Trophoblast cell (in vitro differentiated cells and primary cell): ENCODE results near the gene PGBD2.
"Not testable (repeated sequence)": the region's sequence is repeated elsewhere in the genome, so short reads cannot be mapped to it uniquely, and the experiment has no call there.

Experiments
- DNase-seq, 2 donors: peaks; one replicate each; pipeline ENCODE4 v3.0.0-alpha.2; 2016
- H2AFZ ChIP-seq: 2 replicates; pipeline ENCODE4 v1.6.1; 2013; ENCODE audit warnings: low read length, moderate library complexity, mild to moderate bottlenecking; ENCODE audit not compliant: insufficient read depth, poor library complexity
- H2AK5ac ChIP-seq: 2 replicates; pipeline ENCODE4 v1.6.1; 2013; ENCODE audit warnings: mild to moderate bottlenecking, low read length
- H2BK120ac ChIP-seq: 2 replicates; pipeline ENCODE4 v1.6.1; 2013; ENCODE audit warnings: low read length, mild to moderate bottlenecking, moderate library complexity; ENCODE audit not compliant: insufficient read depth, poor library complexity
- H2BK12ac ChIP-seq: 2 replicates; pipeline ENCODE4 v1.6.1; 2013; ENCODE audit warnings: mild to moderate bottlenecking, low read length, moderate library complexity
- H2BK5ac ChIP-seq: 2 replicates; pipeline ENCODE4 v1.6.1; 2013; ENCODE audit warnings: low read length, low read depth, moderate library complexity, mild to moderate bottlenecking; ENCODE audit not compliant: poor library complexity
- H3K14ac ChIP-seq: 2 replicates; pipeline ENCODE4 v1.6.1; 2013; ENCODE audit warnings: mild to moderate bottlenecking, low read length
- H3K18ac ChIP-seq: 2 replicates; pipeline ENCODE4 v1.6.1; 2013; ENCODE audit warnings: mild to moderate bottlenecking, low read length
- H3K23ac ChIP-seq: 2 replicates; pipeline ENCODE4 v1.6.1; 2013; ENCODE audit warnings: low read length
- H3K27ac ChIP-seq: 2 replicates; pipeline ENCODE4 v1.5.1; 2013; ENCODE audit warnings: low read depth, mild to moderate bottlenecking, inconsistent platforms, low read length, moderate library complexity
- H3K27me3 ChIP-seq: 2 replicates; pipeline ENCODE4 v1.6.1; 2013; ENCODE audit warnings: inconsistent platforms, mild to moderate bottlenecking, low read length, moderate library complexity; ENCODE audit not compliant: insufficient read depth
- H3K36me3 ChIP-seq, 2 experiments: 1 replicate in 1 of 2; 2 replicates in 1 of 2; pipeline ENCODE4 v1.6.1; 2013; ENCODE audit warnings: low read length in 2 of 2, mild to moderate bottlenecking in 2 of 2, moderate library complexity in 1 of 2; ENCODE audit not compliant: insufficient read depth in 2 of 2, control insufficient read depth in 1 of 2
- H3K4ac ChIP-seq: 2 replicates; pipeline ENCODE4 v1.6.1; 2013; ENCODE audit warnings: low read depth, mild to moderate bottlenecking, low read length, moderate library complexity
- H3K4me1 ChIP-seq, 2 experiments: 1 replicate in 1 of 2; 2 replicates in 1 of 2; pipeline ENCODE4 v1.6.1; 2013; ENCODE audit warnings: low read length in 2 of 2, mild to moderate bottlenecking in 2 of 2, moderate library complexity in 1 of 2; ENCODE audit not compliant: insufficient read depth in 2 of 2, control insufficient read depth in 1 of 2
- H3K4me2 ChIP-seq: 2 replicates; pipeline ENCODE4 v1.6.1; 2013; ENCODE audit warnings: inconsistent platforms, mild to moderate bottlenecking, low read length, moderate library complexity
- H3K4me3 ChIP-seq: 2 replicates; pipeline ENCODE4 v1.5.1; 2013; ENCODE audit warnings: mild to moderate bottlenecking, low read depth, low read length, inconsistent platforms
- H3K79me1 ChIP-seq: one replicate; pipeline ENCODE4 v1.6.1; 2013; ENCODE audit warnings: low read length
- H3K79me2 ChIP-seq: 2 replicates; pipeline ENCODE4 v1.6.1; 2013; ENCODE audit warnings: low read length, mild to moderate bottlenecking; ENCODE audit not compliant: control insufficient read depth, insufficient read depth, poor library complexity
- H3K9ac ChIP-seq: 2 replicates; pipeline ENCODE4 v1.6.1; 2013; ENCODE audit warnings: mild to moderate bottlenecking, low read length
- H3K9me3 ChIP-seq: 2 replicates; pipeline ENCODE4 v1.6.1; 2013; ENCODE audit warnings: low read depth, mild to moderate bottlenecking, control low read depth, inconsistent platforms, low read length; ENCODE audit not compliant: insufficient read depth
- H4K12ac ChIP-seq: 2 replicates; pipeline ENCODE4 v1.6.1; 2013; ENCODE audit warnings: low read depth, mild to moderate bottlenecking, low read length, moderate library complexity
- H4K8ac ChIP-seq: 2 replicates; pipeline ENCODE4 v1.6.1; 2013; ENCODE audit warnings: low read depth, mild to moderate bottlenecking, low read length, moderate library complexity
- H4K91ac ChIP-seq: one replicate; pipeline ENCODE4 v1.6.1; 2013; ENCODE audit warnings: low read depth, mild to moderate bottlenecking, low read length, moderate library complexity
- WGBS: extraction: QIAGEN DNeasy Blood & Tissue Kit; methylation state at CpG from one replicate; pipeline ENCODE4 v1.1.7; 2013; ENCODE audit warnings: missing lambda C conversion rate; ENCODE audit not compliant: insufficient read length, insufficient coverage; ENCODE audit errors: extremely low coverage; 5-methylcytosine and 5-hydroxymethylcytosine counted together

The PGBD2 gene

GRCh38 chr1:248930037-248930436, 24.0 kb downstream of the PGBD2 start:
- H2BK5ac ChIP-seq, H3K4ac ChIP-seq, H3K23ac ChIP-seq, H3K4me2 ChIP-seq, H4K91ac ChIP-seq, H3K27me3 ChIP-seq, H2BK12ac ChIP-seq, H3K18ac ChIP-seq, H4K8ac ChIP-seq, H3K9ac ChIP-seq, H3K14ac ChIP-seq, H2BK120ac ChIP-seq, H2AFZ ChIP-seq, H3K27ac ChIP-seq, H3K4me1 ChIP-seq, H2AK5ac ChIP-seq, H3K36me3 ChIP-seq, DNase-seq, H3K4me3 ChIP-seq, H4K12ac ChIP-seq, H3K79me2 ChIP-seq, H3K9me3 ChIP-seq, H3K79me1 ChIP-seq: not testable (repeated sequence)
- no CpG with 5 or more reads among the region's 4 CpGs for WGBS

DNA sequence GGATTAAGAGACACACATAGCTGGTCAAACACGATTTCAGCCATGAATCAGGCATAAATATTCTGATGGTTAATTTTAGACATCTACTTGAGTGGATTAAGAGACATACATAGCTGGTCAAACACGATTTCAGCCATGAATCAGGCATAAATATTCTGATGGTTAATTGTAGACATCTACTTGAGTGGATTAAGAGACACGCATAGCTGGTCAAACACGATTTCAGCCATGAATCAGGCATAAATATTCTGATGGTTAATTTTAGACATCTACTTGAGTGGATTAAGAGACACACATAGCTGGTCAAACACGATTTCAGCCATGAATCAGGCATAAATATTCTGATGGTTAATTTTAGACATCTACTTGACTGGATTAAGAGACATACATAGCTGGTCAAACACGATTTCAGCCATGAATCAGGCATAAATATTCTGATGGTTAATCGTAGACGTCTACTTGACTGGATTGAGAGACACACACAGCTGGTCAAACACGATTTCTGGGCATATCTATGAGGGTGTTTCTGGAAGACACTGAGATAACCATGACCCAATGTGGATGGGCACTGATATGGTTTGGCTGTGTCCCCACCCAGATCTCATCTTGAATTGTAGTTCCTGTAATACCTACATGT, 32.3 kb downstream of the PGBD2 start:
- not testable (repeated sequence) for H3K27me3 ChIP-seq, H3K9ac ChIP-seq, H3K14ac ChIP-seq, H4K8ac ChIP-seq, H3K18ac ChIP-seq, H2AK5ac ChIP-seq, H4K91ac ChIP-seq, H3K79me2 ChIP-seq, H2BK120ac ChIP-seq, H3K4ac ChIP-seq, H3K4me2 ChIP-seq, H2BK12ac ChIP-seq, H3K4me3 ChIP-seq, DNase-seq, H3K23ac ChIP-seq, H2BK5ac ChIP-seq, H3K4me1 ChIP-seq, H3K36me3 ChIP-seq, H2AFZ ChIP-seq, H3K79me1 ChIP-seq, H3K27ac ChIP-seq, H4K12ac ChIP-seq, H3K9me3 ChIP-seq
- WGBS = no CpG with 5 or more reads among the region's 9 CpGs

DNA sequence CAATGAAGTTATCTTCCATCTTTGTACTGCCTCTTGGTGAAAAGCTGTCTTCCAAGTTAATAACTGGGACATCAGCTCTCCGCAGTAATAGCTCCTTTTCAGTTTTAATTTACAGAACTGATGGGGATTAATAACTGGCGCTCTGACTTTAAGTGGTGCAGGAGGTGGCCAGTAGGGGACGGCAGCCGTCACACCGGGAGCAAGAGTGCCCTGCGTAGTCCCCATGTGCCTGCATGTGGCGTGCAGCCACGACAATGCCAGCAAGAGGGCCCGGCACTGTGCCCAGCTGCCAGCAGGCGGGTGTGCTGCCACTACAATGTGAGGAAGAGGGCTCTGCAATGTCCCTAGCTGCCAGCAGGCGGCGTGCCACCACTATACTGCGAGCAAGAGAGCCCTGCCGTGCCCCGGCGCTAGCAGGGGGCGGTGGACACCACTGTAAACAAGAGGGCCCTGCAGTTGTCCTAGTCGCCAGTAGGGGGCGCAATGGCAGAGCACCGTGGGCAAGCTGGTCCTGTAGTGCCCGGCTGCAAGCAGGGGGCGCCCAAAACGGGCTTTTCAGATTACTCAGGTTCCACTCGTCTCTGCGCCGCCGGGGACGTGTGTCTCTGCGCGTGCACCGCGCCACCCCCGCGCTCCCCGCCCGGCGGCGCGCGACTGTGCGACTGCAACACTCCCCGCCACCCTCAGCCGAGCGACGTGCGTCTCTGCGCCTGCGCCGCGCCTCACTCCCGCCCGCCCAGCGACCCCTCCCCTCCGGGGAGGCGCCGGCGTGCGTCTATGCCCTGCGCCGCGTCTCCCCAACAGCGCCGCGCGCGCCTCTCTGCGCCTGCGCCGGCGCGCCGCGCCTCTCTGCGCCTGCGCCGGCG, 38.3 kb downstream of the PGBD2 start:
- DNase-seq, H3K4me2 ChIP-seq, H3K23ac ChIP-seq, H3K79me2 ChIP-seq, H3K4me1 ChIP-seq, H3K18ac ChIP-seq, H4K8ac ChIP-seq, H2AFZ ChIP-seq, H3K36me3 ChIP-seq, H4K91ac ChIP-seq, H2AK5ac ChIP-seq, H3K27me3 ChIP-seq, H3K9me3 ChIP-seq, H3K79me1 ChIP-seq, H2BK12ac ChIP-seq, H2BK5ac ChIP-seq, H3K27ac ChIP-seq, H4K12ac ChIP-seq, H3K4ac ChIP-seq, H3K4me3 ChIP-seq, H2BK120ac ChIP-seq, H3K9ac ChIP-seq, H3K14ac ChIP-seq: not testable (repeated sequence)
- WGBS = no CpG with 5 or more reads among the region's 77 CpGs

GRCh38 chr1:248945000-248945423, 39.0 kb downstream of the PGBD2 start:
- not testable (repeated sequence) for H4K8ac ChIP-seq, H3K4me3 ChIP-seq, H3K9ac ChIP-seq, H2BK5ac ChIP-seq, H4K12ac ChIP-seq, H2BK120ac ChIP-seq, H3K4me1 ChIP-seq, H3K36me3 ChIP-seq, DNase-seq, H3K4me2 ChIP-seq, H3K23ac ChIP-seq, H2AK5ac ChIP-seq, H3K14ac ChIP-seq, H3K4ac ChIP-seq, H3K27ac ChIP-seq, H3K9me3 ChIP-seq, H3K79me2 ChIP-seq, H2BK12ac ChIP-seq, H3K27me3 ChIP-seq, H3K18ac ChIP-seq, H2AFZ ChIP-seq, H4K91ac ChIP-seq, H3K79me1 ChIP-seq
- no CpG with 5 or more reads among the region's 33 CpGs for WGBS
